Measurements from ENCODE around the gene SGMS1.

- TF ChIP-seq CTCF (IDR thresholded peaks at IDR 0.05) = no peak
- no peak for TF ChIP-seq POLR2AphosphoS5 (IDR thresholded peaks at IDR 0.05)
Observed at GRCh38 chr10:50596897-50597296, 26.9 kb downstream of the SGMS1 start.

Data from breast epithelium (tissue), 3 donors.